Activated T-cell treated with anti-CD3 and anti-CD28 coated beads, Interleukin-2, amount 50 U/mL, for 4 hours (primary cell): ENCODE results near the gene HOXB8. TPM values are rescaled to one million over a fixed set of nuclear protein-coding genes. Genes with fewer than 3 reads are reported as not detected.

ENCODE experiments used
- ATAC-seq, 2 donors: fragments of 200-7000 bp; cut with Tn5 transposase; one replicate each; pipeline ENCODE4 v1.10.0; 2021
- DNase-seq: peaks from one replicate; pipeline ENCODE4 v3.0.0-alpha.2; 2020
- H3K27me3 Mint-ChIP-seq: one replicate; pipeline ENCODE4 v1.8.0; 2021; ENCODE audit warnings: low read depth, mixed read lengths
- H3K36me3 Mint-ChIP-seq: one replicate; pipeline ENCODE4 v1.8.0; 2022; ENCODE audit warnings: mixed read lengths; ENCODE audit not compliant: insufficient read depth
- H3K4me1 Mint-ChIP-seq: one replicate; pipeline ENCODE4 v1.8.0; 2021; ENCODE audit warnings: low read depth, mixed read lengths
- H3K4me3 Mint-ChIP-seq: one replicate; pipeline ENCODE4 v1.8.0; 2021; ENCODE audit warnings: mild to moderate bottlenecking, moderate library complexity, mixed read lengths
- H3K9me3 Mint-ChIP-seq: one replicate; pipeline ENCODE4 v1.8.0; 2021; ENCODE audit warnings: mixed read lengths
- total RNA-seq, 3 donors: library from RNA; stranded (reverse); gene quantifications; one replicate each; pipeline ENCODE4 v1.2.1, GENCODE V29; 2021

HOXB8 gene
- total RNA-seq, 3 donors from 2014 or later, result 0.14 to 0.18 TPM; not detected in 1

GRCh38 chr17:48630925-48631692, 16.0 kb upstream of the HOXB8 start:
- Mint-ChIP-seq H3K4me3 (no peak overlapping the region), H3K27me3 (peaks cover 91% of the 10 kb centered on the region), H3K9me3 (no peaks in the 10 kb centered on the region), H3K36me3 (no peaks in the 10 kb centered on the region), H3K4me1 (peaks cover 10% of the 10 kb centered on the region)
- DNase-seq, result no peak
- ATAC-seq, result no peak

DNA sequence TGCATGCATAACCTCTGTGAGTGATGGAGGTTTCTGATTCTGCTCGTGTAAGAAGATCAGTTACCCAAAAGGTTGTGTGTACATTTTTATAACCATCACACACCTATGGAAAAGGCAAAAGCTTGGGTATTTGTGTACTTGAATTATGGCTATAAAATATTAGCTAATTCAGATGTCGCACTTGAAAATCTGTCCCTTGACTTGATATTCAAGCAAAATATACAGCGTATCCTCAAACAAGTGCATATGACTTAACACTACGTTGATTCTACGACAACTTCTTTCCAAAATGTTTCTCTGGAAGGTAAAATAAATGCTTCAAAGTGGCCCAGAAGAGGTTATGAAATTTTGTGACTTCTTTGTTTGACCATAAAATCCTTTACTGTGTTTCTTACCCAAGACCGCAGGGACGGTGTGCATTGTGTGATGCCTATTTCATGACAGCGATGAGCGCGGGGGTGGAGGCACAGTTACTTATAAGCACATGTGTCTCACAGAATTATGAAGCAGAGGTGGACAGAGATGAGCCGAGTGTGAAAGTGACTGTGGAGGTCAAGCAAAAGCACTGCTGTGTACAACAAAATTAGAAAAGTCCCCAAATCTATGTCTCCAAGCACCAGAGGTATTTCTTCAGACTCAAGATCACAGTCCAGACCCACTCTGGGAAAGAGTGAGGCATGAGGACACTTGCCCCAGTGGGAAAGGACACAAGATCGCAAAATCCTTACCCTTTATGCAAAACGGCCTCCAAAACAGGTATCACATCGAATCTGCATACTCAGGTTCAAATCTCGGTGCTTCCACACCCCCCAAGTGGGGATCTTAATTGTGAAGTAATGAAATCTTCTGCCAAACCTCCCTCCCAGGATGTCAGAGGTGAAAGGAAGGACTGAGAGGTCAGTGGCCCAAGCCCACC, 15.2 kb upstream of the HOXB8 start:
- DNase-seq (no peak), ATAC-seq (no peak)
- H3K27me3 Mint-ChIP-seq, result peaks cover 87% of the 10 kb centered on the region
- H3K4me3 Mint-ChIP-seq, result no peak overlapping the region
- no peaks in the 10 kb centered on the region for H3K9me3 Mint-ChIP-seq
- peaks cover 13% of the 10 kb centered on the region for H3K4me1 Mint-ChIP-seq
- no peaks in the 10 kb centered on the region for H3K36me3 Mint-ChIP-seq

- Mint-ChIP-seq H3K27me3 (peaks cover 82% of the 10 kb centered on the region), H3K4me1 (peaks cover 14% of the 10 kb centered on the region), H3K36me3 (no peaks in the 10 kb centered on the region), H3K9me3 (no peaks in the 10 kb centered on the region), H3K4me3 (no peak overlapping the region)
- DNase-seq, result no peak
- no peak for ATAC-seq
Observed at GRCh38 chr17:48629411-48629759, 14.3 kb upstream of the HOXB8 start.

- Mint-ChIP-seq H3K4me3 (no peak overlapping the region), H3K27me3 (peaks cover 83% of the 10 kb centered on the region), H3K36me3 (no peaks in the 10 kb centered on the region), H3K9me3 (no peaks in the 10 kb centered on the region), H3K4me1 (peaks cover 14% of the 10 kb centered on the region)
- DNase-seq (no peak), ATAC-seq (no peak)
Observed at GRCh38 chr17:48628649-48629410, 13.7 kb upstream of the HOXB8 start.

DNA sequence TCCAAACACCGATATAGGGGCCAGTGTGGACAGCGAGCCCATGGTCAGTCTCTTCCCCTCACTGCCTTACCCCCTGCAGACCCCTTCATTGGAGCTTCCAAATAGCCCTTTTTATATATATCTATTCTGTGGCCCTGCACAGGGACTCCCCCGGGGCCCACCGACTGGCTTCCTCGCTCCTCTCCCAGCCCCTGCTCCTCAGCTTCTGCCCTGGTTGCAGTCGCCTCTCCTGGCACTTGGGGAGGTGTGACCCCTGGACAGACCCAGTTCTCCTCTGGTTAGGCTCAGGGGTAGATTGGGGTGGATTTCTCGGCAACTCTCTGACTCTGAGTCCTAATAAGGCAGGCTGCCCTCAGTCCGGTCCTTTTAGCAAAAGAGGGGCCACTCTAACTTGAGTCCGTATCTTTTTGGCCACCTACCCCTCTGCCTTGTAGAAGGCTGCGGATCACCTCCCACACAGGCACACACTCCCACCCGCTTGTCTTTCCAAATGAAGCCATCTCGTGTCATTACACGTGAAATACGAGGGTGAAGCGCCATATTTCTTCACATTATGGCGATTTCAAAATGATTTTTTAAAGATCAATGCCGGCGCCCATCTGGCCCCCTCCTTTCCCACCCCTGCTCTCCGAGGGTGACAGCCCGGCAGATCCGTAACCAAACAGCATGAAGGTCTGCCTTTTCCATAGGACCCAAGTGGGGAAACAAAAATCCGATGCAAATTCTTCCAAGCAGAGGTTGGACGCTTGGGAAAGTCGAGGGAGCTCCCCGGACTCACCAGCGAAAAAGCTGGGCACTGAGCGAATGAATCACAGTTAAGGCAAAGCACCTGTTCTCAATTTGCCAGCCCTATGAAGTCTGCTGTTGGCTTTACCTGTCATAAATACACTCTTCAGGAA, 12.8 kb upstream of the HOXB8 start:
- ATAC-seq, result no peak
- Mint-ChIP-seq H3K9me3 (no peaks in the 10 kb centered on the region), H3K4me3 (no peak overlapping the region), H3K36me3 (no peaks in the 10 kb centered on the region), H3K4me1 (peaks cover 13% of the 10 kb centered on the region), H3K27me3 (peaks cover 86% of the 10 kb centered on the region)
- DNase-seq, result no peak

GRCh38 chr17:48627118-48627597, 12.1 kb upstream of the HOXB8 start:
- DNase-seq (no peak), ATAC-seq (no peak)
- Mint-ChIP-seq H3K27me3 (peaks cover 86% of the 10 kb centered on the region), H3K4me1 (peaks cover 12% of the 10 kb centered on the region), H3K36me3 (no peaks in the 10 kb centered on the region), H3K4me3 (peak overlapping the region; percentile 87), H3K9me3 (no peaks in the 10 kb centered on the region)

- DNase-seq (peak; percentile 59), ATAC-seq (peak; percentile 52 to 54)
- Mint-ChIP-seq H3K4me1 (peaks cover 12% of the 10 kb centered on the region), H3K36me3 (no peaks in the 10 kb centered on the region), H3K9me3 (no peaks in the 10 kb centered on the region), H3K27me3 (peaks cover 87% of the 10 kb centered on the region), H3K4me3 (peak within 1 kb of the TSS; percentile 87)
Observed at GRCh38 chr17:48626245-48627117, 11.4 kb upstream of the HOXB8 start, which contains the start of gene HOXB9. Gene HOXB9 (minus strand): TSS chr17:48626358. CDS start chr17:48626269, 89 bp downstream.

GRCh38 chr17:48625495-48626244, 10.6 kb upstream of the HOXB8 start:
- H3K4me1 Mint-ChIP-seq, result peaks cover 12% of the 10 kb centered on the region
- peak; percentile 78 to 80 for ATAC-seq
- H3K27me3 Mint-ChIP-seq, result peaks cover 87% of the 10 kb centered on the region
- H3K4me3 Mint-ChIP-seq, result peak overlapping the region; percentile 87
- DNase-seq, result no peak
- no peaks in the 10 kb centered on the region for H3K36me3 Mint-ChIP-seq
- H3K9me3 Mint-ChIP-seq, result no peaks in the 10 kb centered on the region

GRCh38 chr17:48624544-48625494, 9.7 kb upstream of the HOXB8 start:
- Mint-ChIP-seq H3K4me3 (peak overlapping the region; percentile 87), H3K4me1 (peaks cover 12% of the 10 kb centered on the region), H3K36me3 (no peaks in the 10 kb centered on the region), H3K27me3 (peaks cover 86% of the 10 kb centered on the region), H3K9me3 (no peaks in the 10 kb centered on the region)
- DNase-seq (no peak), ATAC-seq (peak; percentile 25 to 28)

- Mint-ChIP-seq H3K4me1 (peaks cover 16% of the 10 kb centered on the region), H3K36me3 (no peaks in the 10 kb centered on the region), H3K4me3 (peak overlapping the region; percentile 52), H3K27me3 (peaks cover 86% of the 10 kb centered on the region), H3K9me3 (no peaks in the 10 kb centered on the region)
- DNase-seq, result no peak
- no peak for ATAC-seq
Observed at GRCh38 chr17:48624118-48624517, 9.0 kb upstream of the HOXB8 start.

GRCh38 chr17:48623583-48623982, 8.5 kb upstream of the HOXB8 start:
- no peak for DNase-seq
- H3K9me3 Mint-ChIP-seq, result no peaks in the 10 kb centered on the region
- H3K27me3 Mint-ChIP-seq, result peaks cover 86% of the 10 kb centered on the region

More at GRCh38 chr17:48623583-48623982, 8.5 kb upstream of the HOXB8 start:
- Mint-ChIP-seq H3K4me1 (peaks cover 20% of the 10 kb centered on the region), H3K4me3 (no peak overlapping the region), H3K36me3 (no peaks in the 10 kb centered on the region)
- no peak for ATAC-seq
